GM19324 (cell line): Measurements from ENCODE around the gene PDX1.
A peak's percentile ranks its signal among the peaks of the same experiment; 100 is the strongest.
"Not testable (repeated sequence)": the region's sequence is repeated elsewhere in the genome, so short reads cannot be mapped to it uniquely, and the experiment has no call there.

Experiments
- ATAC-seq: cut with Tn5 transposase; IDR thresholded peaks from one replicate; pipeline ENCODE4 v1.9.1; 2021; ENCODE audit warnings: mild to moderate bottlenecking, moderate library complexity; ENCODE audit not compliant: unreplicated experiment, low FRiP score

Gene PDX1

DNA sequence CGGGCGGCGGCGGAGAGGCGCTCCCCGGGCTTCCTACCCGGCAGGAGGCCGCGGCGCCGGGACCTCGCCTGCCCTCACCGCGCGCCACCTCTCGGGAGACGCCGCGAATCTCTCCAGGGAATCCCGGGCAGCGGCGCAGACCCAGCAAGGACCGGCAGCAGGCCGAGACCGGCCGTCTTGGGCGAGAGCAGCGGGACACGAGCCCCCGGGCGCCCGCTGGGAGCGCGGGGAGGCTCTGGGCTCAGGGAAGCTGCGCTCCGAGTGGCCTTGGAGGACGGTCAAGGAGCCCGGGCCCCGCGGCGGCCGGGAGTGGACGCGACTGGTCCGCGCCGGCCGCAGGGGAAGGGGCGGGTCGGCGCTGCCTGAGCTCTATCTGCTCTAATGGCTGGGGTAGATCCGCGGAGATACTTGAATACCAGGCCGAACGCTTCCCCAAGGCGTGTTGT, 34.6 kb downstream of the PDX1 start:
- peak; percentile 26 for ATAC-seq

- ATAC-seq = no peak
These were observed 35.3 kb downstream of the PDX1 start for GRCh38 chr13:27955014-27955591.

DNA sequence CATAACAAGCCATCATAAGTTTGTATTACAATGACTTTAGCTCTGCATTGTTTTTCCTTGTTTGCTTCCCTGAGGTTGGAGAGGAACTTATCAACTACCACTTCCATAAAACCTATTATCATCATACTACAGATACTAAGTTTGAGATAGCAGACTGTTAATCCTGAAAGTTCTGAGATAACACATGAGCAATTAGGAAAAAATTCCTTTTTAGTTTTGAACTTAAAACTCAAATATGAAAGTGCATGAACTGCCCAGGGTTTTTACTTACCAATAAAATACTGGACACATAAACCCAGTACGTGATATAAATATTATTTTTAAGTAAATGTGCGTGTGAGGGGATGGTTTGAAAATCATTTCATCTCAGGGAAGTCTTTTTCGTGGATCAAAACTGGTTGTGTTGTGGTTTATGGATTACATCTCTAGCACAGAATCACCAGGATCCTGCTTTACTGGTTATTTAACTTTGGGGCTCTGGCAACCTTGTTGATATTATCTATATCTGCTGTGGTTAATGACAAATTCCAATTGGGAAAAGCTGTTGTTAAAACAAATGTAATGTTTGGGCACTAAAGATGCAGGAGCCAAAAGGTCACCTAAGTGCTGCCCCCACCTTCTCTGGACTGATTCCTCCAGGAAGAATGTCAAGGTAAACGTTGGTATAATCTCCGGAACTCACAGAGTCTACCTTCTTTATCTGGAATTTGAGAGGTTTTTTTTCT, 36.9 kb downstream of the PDX1 start:
- ATAC-seq = no peak

- ATAC-seq = no peak
These were observed 40.2 kb downstream of the PDX1 start for GRCh38 chr13:27959976-27960361.

GRCh38 chr13:27960362-27961226, 40.8 kb downstream of the PDX1 start:
- no peak for ATAC-seq

DNA sequence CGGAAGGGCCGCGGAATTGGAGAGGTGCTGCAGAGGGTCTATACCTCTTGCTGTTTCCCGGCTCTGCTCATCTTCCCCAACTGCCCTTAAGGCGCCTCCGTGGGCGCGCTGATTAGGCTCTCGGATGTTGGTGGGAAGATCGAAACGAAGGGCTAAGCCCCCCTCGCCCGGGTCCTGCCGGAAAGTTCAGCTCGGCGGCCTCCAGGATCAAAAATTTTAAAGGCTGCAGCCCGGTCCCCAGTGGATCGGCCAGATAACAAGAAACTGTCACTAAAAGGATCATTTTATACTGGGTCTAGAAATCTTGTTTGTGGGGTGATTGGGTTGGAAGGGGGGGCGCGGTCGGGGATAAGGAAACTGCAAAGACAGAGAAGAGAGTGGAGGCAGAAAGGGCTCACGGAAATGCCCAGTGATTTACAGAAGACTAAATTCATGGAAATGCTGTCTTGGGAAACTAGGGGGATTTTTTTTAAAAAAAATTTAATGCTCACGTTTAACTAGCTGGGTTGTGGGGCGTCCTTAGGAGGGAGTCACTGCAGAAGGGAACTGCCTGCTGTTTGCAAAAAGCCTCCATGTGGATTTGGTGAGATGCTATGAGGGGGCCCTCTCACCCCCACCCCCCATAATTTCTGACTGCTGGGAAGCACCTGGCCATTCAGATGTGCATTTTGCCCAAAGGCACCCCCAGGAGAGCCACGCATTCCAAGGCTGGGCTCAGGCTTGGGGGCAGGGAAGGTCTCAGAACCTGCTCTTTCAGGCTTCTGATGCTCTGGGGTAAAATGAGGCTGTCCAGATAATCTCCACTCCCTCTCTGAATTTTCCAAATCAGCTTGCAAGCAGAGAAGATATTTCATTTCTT, 41.7 kb downstream of the PDX1 start:
- no peak for ATAC-seq

DNA sequence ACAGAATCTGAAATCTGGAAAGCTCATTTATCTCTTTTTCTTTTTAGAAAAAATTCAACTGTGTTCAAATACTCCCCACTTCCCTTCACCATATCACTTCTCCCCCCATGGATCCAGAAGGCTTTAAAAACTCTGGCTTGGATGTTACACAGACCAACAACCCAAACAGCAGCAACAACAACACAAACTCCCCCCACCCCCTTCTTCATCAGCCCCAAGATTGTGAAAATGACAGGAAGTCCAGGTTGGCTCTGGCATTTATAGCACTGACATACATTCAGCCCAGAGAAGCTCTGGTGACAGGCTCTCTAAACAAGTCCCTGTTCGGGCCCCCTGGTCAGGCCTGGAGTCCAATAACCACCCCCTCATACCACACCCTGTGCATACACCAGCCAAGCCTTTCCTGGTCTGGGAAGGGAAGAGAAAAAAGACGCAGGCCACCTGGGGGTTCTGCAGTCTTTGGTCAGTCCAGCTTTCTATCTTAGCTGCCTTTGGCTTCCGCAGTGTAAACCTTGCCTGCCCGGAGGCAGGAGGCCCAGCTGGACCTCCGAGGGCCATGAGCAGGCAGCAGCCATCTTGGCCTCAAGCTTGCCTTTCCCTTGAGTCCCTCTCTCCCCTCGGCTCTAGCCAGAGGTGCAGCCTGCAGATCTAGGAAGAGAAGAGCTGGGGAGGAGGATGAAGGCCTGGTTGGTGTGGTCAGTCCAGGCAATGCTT, 42.5 kb downstream of the PDX1 start:
- no peak for ATAC-seq

DNA sequence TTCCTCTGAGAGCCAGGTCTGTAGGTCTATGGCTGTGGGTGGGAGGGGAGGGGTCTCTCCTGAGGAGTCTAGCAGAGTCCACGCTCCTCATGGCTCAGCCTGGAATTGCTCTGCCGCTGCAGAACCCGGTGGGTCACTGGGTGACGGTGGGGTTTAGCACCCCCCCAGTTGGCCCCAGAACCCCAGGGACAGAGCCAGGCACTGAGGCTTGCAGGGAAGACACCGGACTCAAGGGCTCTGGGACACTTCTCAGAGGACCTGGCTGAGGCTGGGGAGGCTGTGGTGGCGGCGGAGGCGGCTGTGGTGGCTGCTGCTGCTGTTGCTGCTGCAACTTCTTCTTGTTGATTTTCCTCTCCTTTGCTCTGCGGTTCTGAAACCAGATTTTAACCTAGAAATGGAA, 43.2 kb downstream of the PDX1 start:
- no peak for ATAC-seq

DNA sequence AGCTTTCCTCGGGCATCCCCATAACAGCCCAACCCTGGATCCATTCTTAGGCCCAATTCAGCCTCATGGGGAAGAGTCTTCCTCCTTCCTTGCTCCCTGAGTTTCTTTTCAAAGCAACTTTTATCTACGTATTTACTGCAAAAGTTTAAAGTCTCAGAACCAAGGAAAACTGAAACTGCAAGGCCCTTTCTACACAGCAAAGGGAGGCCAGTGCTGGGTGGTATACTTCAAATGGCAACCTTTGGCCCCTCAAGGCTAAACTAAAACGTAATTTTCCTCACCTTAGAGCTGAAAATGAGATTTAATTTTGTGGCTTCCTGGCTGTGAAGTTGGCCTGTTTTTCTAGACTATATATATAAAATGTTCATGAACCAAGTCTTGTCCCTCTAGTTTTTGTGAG, 43.7 kb downstream of the PDX1 start:
- no peak for ATAC-seq

- not testable (repeated sequence) for ATAC-seq
These were observed 44.4 kb downstream of the PDX1 start for GRCh38 chr13:27964206-27964605.

GRCh38 chr13:27964741-27965323, 45.0 kb downstream of the PDX1 start:
- ATAC-seq = no peak

DNA sequence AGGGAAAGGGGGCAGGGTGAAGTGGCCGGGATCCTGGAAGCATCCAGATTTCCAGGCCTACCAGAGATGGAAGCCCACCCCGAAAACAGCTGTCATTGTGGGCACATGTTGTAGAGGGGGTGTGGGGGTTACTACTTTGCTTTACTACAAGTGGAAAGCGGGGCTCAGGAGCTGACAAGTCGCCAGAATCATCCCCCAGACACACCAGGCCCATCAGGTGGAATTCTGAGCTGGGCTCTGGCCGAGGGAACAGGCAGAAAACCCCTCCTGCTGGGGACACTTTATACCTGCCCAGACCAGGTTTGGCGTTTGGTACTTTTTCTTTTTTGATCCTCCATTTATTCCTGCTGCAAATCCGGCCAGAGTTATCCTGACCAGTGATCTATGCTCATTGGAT, 45.5 kb downstream of the PDX1 start:
- ATAC-seq = no peak

- no peak for ATAC-seq
These were observed 46.2 kb downstream of the PDX1 start for GRCh38 chr13:27965740-27966640.

- ATAC-seq = no peak
These were observed 46.9 kb downstream of the PDX1 start for GRCh38 chr13:27966641-27967202.

GRCh38 chr13:27967203-27967735, 47.5 kb downstream of the PDX1 start:
- no peak for ATAC-seq

- no peak for ATAC-seq
These were observed 48.0 kb downstream of the PDX1 start for GRCh38 chr13:27967736-27968315.

DNA sequence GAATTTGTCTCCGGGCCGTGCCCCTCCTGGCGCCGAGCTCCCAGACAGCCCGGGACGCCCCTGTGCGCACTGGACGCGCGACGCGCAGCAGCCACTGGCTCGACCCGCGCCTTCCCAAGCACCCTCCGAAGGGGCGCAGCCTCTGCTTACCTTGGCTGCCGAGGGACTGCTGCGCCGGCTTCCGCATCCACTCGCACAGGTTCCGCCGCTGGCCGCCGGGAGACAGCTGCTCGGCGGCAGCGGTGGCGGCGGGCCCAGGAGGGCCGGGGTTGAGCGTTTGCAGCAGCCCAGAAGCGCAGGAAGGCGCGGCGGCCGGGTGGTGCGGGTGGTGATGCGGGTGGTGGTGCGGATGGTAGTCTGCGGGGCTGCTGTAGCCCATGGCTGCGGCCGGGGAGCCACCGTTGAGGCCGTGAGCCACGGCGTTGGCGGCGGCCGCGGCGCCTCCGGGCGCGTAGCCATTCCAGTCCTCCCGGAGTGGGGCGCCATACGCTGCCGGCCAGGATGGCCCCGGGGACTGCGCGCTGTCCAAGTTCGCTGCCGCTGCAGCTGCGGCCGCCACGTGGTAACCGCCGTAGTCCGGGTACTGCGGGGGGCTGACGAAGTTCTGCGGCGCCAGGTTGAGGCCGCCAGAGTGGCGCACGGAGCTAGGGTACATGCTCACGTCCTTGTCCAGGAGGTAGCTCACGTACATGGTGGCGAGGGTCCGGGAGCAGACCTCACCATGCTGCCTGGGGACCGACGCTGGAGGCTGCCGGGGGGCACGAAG, 48.7 kb downstream of the PDX1 start:
- no peak for ATAC-seq
